Measurements from ENCODE around the gene SIRT2. TPM values are rescaled to one million over a fixed set of nuclear protein-coding genes. Genes with fewer than 3 reads are reported as not detected.

The SIRT2 gene
- total and polyA plus RNA-seq, 4 donors, result 277 to 771 (median 495) TPM

- Histone ChIP-seq H3K36me3 (ENCODE audit: control insufficient read depth, insufficient read depth, low read length) (peaks cover 97% of the 10 kb centered on the region), H3K4me3 (ENCODE audit: low read depth, low read length) (no peak overlapping the region), H3K4me1 (ENCODE audit: control insufficient read depth, insufficient read depth, low read length) (no peaks in the 10 kb centered on the region), H3K27ac (ENCODE audit: low read depth, low read length) (no peak overlapping the region), H3K9me3 (ENCODE audit: control insufficient read depth, insufficient read depth, low read length) (no peaks in the 10 kb centered on the region), H3K27me3 (ENCODE audit: control insufficient read depth, insufficient read depth, low read length) (no peaks in the 10 kb centered on the region)
- DNase-seq (ENCODE audit: low read depth in 4 of 6, low spot score in 6 of 6), result no peak
- 92% methylated on average over 7 of the region's 12 CpGs for WGBS (ENCODE audit: insufficient coverage)
Measured at GRCh38 chr19:38841180-38841766, 58.1 kb downstream of the SIRT2 start.

GRCh38 chr19:38840583-38840968 is 58.8 kb downstream of the SIRT2 start:
- 87% methylated on average over 5 of the region's 5 CpGs for WGBS (ENCODE audit: insufficient coverage)
- Histone ChIP-seq H3K27ac (ENCODE audit: low read depth, low read length) (no peak overlapping the region), H3K4me3 (ENCODE audit: low read depth, low read length) (no peak overlapping the region), H3K9me3 (ENCODE audit: control insufficient read depth, insufficient read depth, low read length) (no peaks in the 10 kb centered on the region), H3K4me1 (ENCODE audit: control insufficient read depth, insufficient read depth, low read length) (no peaks in the 10 kb centered on the region), H3K27me3 (ENCODE audit: control insufficient read depth, insufficient read depth, low read length) (no peaks in the 10 kb centered on the region), H3K36me3 (ENCODE audit: control insufficient read depth, insufficient read depth, low read length) (peaks cover 95% of the 10 kb centered on the region)
- DNase-seq (ENCODE audit: low read depth in 4 of 6, low spot score in 6 of 6), result no peak

GRCh38 chr19:38839816-38840582 is 59.4 kb downstream of the SIRT2 start:
- 83% methylated on average over 8 of the region's 28 CpGs for WGBS (ENCODE audit: insufficient coverage)
- Histone ChIP-seq H3K27ac (ENCODE audit: low read depth, low read length) (no peak overlapping the region), H3K4me3 (ENCODE audit: low read depth, low read length) (no peak overlapping the region), H3K9me3 (ENCODE audit: control insufficient read depth, insufficient read depth, low read length) (no peaks in the 10 kb centered on the region), H3K27me3 (ENCODE audit: control insufficient read depth, insufficient read depth, low read length) (no peaks in the 10 kb centered on the region), H3K4me1 (ENCODE audit: control insufficient read depth, insufficient read depth, low read length) (no peaks in the 10 kb centered on the region), H3K36me3 (ENCODE audit: control insufficient read depth, insufficient read depth, low read length) (peaks cover 95% of the 10 kb centered on the region)
- DNase-seq (ENCODE audit: low read depth in 4 of 6, low spot score in 6 of 6), result no peak

GRCh38 chr19:38838986-38839761 is 60.2 kb downstream of the SIRT2 start:
- no peaks in the 10 kb centered on the region for H3K4me1 ChIP-seq (ENCODE audit: control insufficient read depth, insufficient read depth, low read length)
- peaks cover 88% of the 10 kb centered on the region for H3K36me3 ChIP-seq (ENCODE audit: control insufficient read depth, insufficient read depth, low read length)
- no peaks in the 10 kb centered on the region for H3K27me3 ChIP-seq (ENCODE audit: control insufficient read depth, insufficient read depth, low read length)
- no peak overlapping the region for H3K27ac ChIP-seq (ENCODE audit: low read depth, low read length)
- no peak overlapping the region for H3K4me3 ChIP-seq (ENCODE audit: low read depth, low read length)
- DNase-seq (ENCODE audit: low read depth in 4 of 6, low spot score in 6 of 6), result no peak
- WGBS (ENCODE audit: insufficient coverage), result 94% methylated on average over 10 of the region's 12 CpGs
- H3K9me3 ChIP-seq (ENCODE audit: control insufficient read depth, insufficient read depth, low read length), result no peaks in the 10 kb centered on the region

GRCh38 chr19:38838208-38838985 is 61.0 kb downstream of the SIRT2 start:
- H3K27ac ChIP-seq (ENCODE audit: low read depth, low read length), result no peak overlapping the region
- H3K9me3 ChIP-seq (ENCODE audit: control insufficient read depth, insufficient read depth, low read length), result no peaks in the 10 kb centered on the region

GRCh38 chr19:38837656-38838121 is 61.7 kb downstream of the SIRT2 start:
- Histone ChIP-seq H3K36me3 (ENCODE audit: control insufficient read depth, insufficient read depth, low read length) (peaks cover 74% of the 10 kb centered on the region), H3K4me1 (ENCODE audit: control insufficient read depth, insufficient read depth, low read length) (peaks cover under 1% of the 10 kb centered on the region)

More at GRCh38 chr19:38838208-38838985, 61.0 kb downstream of the SIRT2 start:
- Histone ChIP-seq H3K36me3 (ENCODE audit: control insufficient read depth, insufficient read depth, low read length) (peaks cover 81% of the 10 kb centered on the region), H3K27me3 (ENCODE audit: control insufficient read depth, insufficient read depth, low read length) (no peaks in the 10 kb centered on the region), H3K4me3 (ENCODE audit: low read depth, low read length) (no peak overlapping the region), H3K4me1 (ENCODE audit: control insufficient read depth, insufficient read depth, low read length) (no peaks in the 10 kb centered on the region)
- WGBS (ENCODE audit: insufficient coverage), result 94% methylated on average over 16 of the region's 19 CpGs
- no peak for DNase-seq (ENCODE audit: low read depth in 4 of 6, low spot score in 6 of 6)

GRCh38 chr19:38836983-38837626 is 62.3 kb downstream of the SIRT2 start:
- Histone ChIP-seq H3K27me3 (ENCODE audit: control insufficient read depth, insufficient read depth, low read length) (no peaks in the 10 kb centered on the region), H3K9me3 (ENCODE audit: control insufficient read depth, insufficient read depth, low read length) (no peaks in the 10 kb centered on the region), H3K4me1 (ENCODE audit: control insufficient read depth, insufficient read depth, low read length) (peaks cover 7% of the 10 kb centered on the region), H3K27ac (ENCODE audit: low read depth, low read length) (no peak overlapping the region), H3K36me3 (ENCODE audit: control insufficient read depth, insufficient read depth, low read length) (peaks cover 68% of the 10 kb centered on the region), H3K4me3 (ENCODE audit: low read depth, low read length) (no peak overlapping the region)
- 95% methylated on average over 5 of the region's 6 CpGs for WGBS (ENCODE audit: insufficient coverage)
- DNase-seq (ENCODE audit: low read depth in 4 of 6, low spot score in 6 of 6), result no peak

More at GRCh38 chr19:38837656-38838121, 61.7 kb downstream of the SIRT2 start:
- Histone ChIP-seq H3K9me3 (ENCODE audit: control insufficient read depth, insufficient read depth, low read length) (no peaks in the 10 kb centered on the region), H3K27ac (ENCODE audit: low read depth, low read length) (no peak overlapping the region), H3K27me3 (ENCODE audit: control insufficient read depth, insufficient read depth, low read length) (no peaks in the 10 kb centered on the region), H3K4me3 (ENCODE audit: low read depth, low read length) (no peak overlapping the region)
- no peak for DNase-seq (ENCODE audit: low read depth in 4 of 6, low spot score in 6 of 6)
- WGBS (ENCODE audit: insufficient coverage), result 97% methylated on average over 7 of the region's 7 CpGs

GRCh38 chr19:38836159-38836982 is 63.0 kb downstream of the SIRT2 start:
- Histone ChIP-seq H3K9me3 (ENCODE audit: control insufficient read depth, insufficient read depth, low read length) (no peaks in the 10 kb centered on the region), H3K36me3 (ENCODE audit: control insufficient read depth, insufficient read depth, low read length) (peaks cover 62% of the 10 kb centered on the region), H3K27ac (ENCODE audit: low read depth, low read length) (no peak overlapping the region), H3K4me1 (ENCODE audit: control insufficient read depth, insufficient read depth, low read length) (peaks cover 10% of the 10 kb centered on the region), H3K4me3 (ENCODE audit: low read depth, low read length) (no peak overlapping the region), H3K27me3 (ENCODE audit: control insufficient read depth, insufficient read depth, low read length) (no peaks in the 10 kb centered on the region)
- no peak for DNase-seq (ENCODE audit: low read depth in 4 of 6, low spot score in 6 of 6)
- WGBS (ENCODE audit: insufficient coverage), result 83% methylated on average over 6 of the region's 8 CpGs

All from spinal cord (tissue), 10 donors.